ENCODE results near the gene TMEM200B. TPM values are rescaled to one million over a fixed set of nuclear protein-coding genes. Genes with fewer than 3 reads are reported as not detected.

Gene TMEM200B
- total and polyA plus RNA-seq, 2 of the 4 experiments (the other 2 are of a cell fraction), result 4.8 to 6.2 TPM

GRCh38 chr1:29125237-29125641, 1.5 kb upstream of the TMEM200B start:
- H2BK120ac ChIP-seq (ENCODE audit: low read depth, low read length), result peak overlapping the region; percentile 3
- peak overlapping the region; percentile 62 for H3K9ac ChIP-seq (ENCODE audit: low read depth, low read length)
- peak overlapping the region; percentile 97 for H2AFZ ChIP-seq (replicated peaks; ENCODE audit: low read length, poor library complexity)
- peak overlapping the region; percentile 71 for H4K91ac ChIP-seq (ENCODE audit: insufficient read depth, low read depth, low read length)
- peak overlapping the region; percentile 34 for H3K4ac ChIP-seq (ENCODE audit: low read depth, low read length)
- ChIA-PET CTCF (no interaction called here), POLR2A (ENCODE audit: unreplicated experiment) (no interaction called here)
- H4K20me1 ChIP-seq (ENCODE audit: insufficient read depth, low read length), result no peaks in the 10 kb centered on the region
- H3K4me1 ChIP-seq (ENCODE audit: control insufficient read depth, insufficient read depth, low read length), result peaks cover 15% of the 10 kb centered on the region
- no TSS peak for BruUV-seq (replicated peaks)
- H3K4me2 ChIP-seq (ENCODE audit: low read depth, low read length), result peak overlapping the region; percentile 76
- no peaks in the 10 kb centered on the region for H3K27me3 ChIP-seq (ENCODE audit: control insufficient read depth, insufficient read depth, low read length)
- no peak for ATAC-seq (ENCODE audit: low read depth)
- peak overlapping the region; percentile 54; the same call in 1 of the 2 replicates for H3K4me3 ChIP-seq (ENCODE audit: insufficient read depth, low read depth, low read length)
- in situ Hi-C loops (cut with MboI; ENCODE audit: low sequenced_read_pairs), result no loop called here
- 52% methylated on average over 14 of the region's 14 CpGs; no CpG with 5 or more reads in 1 of the 2 experiments for WGBS, 2 experiments (ENCODE audit: extremely low coverage in 2 of 2, insufficient read length in 1 of 2)
- H2BK15ac ChIP-seq (ENCODE audit: low read depth, low read length), result peak overlapping the region; percentile 22; the same call in 1 of the 3 replicates
- no peaks in the 10 kb centered on the region for H3K36me3 ChIP-seq (ENCODE audit: control insufficient read depth, insufficient read depth, low read length)
- H3K56ac ChIP-seq (ENCODE audit: extremely low read depth, insufficient read depth, low read length), result no peak overlapping the region
- H3K9me1 ChIP-seq (ENCODE audit: insufficient read depth, low read length), result no peaks in the 10 kb centered on the region
- no peak overlapping the region for H3K23ac ChIP-seq (ENCODE audit: low read depth, low read length)
- H3K27ac ChIP-seq (ENCODE audit: insufficient read depth, low read length), result peak overlapping the region; percentile 81
- peaks cover 0 to 9% of the 10 kb centered on the region in 2 experiments; a peak in 1 of 4 replicates for H3K79me1 ChIP-seq (ENCODE audit: low read depth in 1 of 2, low read length in 2 of 2)
- H3K14ac ChIP-seq (replicated peaks; ENCODE audit: low read depth, low read length), result peak overlapping the region; percentile 3; the same call in 1 of the 2 replicates
- no peaks in the 10 kb centered on the region for H3K9me3 ChIP-seq (ENCODE audit: control insufficient read depth, insufficient read depth, low read length)
- no peak for TF ChIP-seq BHLHE40 (IDR thresholded peaks at IDR 0.05; ENCODE audit: low read depth, low read length)
- TF ChIP-seq MAZ (IDR thresholded peaks at IDR 0.05; ENCODE audit: borderline replicate concordance, low read depth, low read length), result no peak
- no peak for TF ChIP-seq POLR2A (IDR thresholded peaks at IDR 0.05; ENCODE audit: low read depth, low read length)
- TF ChIP-seq SMC3 (IDR thresholded peaks at IDR 0.05; ENCODE audit: low read depth, low read length), result no peak
- no peak for TF ChIP-seq FOS (IDR thresholded peaks at IDR 0.05; ENCODE audit: low read depth, low read length)
- TF ChIP-seq CTCF (conservative IDR thresholded peaks at IDR 0.05; ENCODE audit: low read depth, low read length), result no peak
- TF ChIP-seq RCOR1 (IDR thresholded peaks at IDR 0.05; ENCODE audit: insufficient replicate concordance, low read length), result no peak
- TF ChIP-seq RFX5 (IDR thresholded peaks at IDR 0.05; ENCODE audit: low read depth, low read length), result no peak
- no peak for TF ChIP-seq MXI1 (IDR thresholded peaks at IDR 0.05; ENCODE audit: borderline replicate concordance, low read depth, low read length)
- no peak for TF ChIP-seq RAD21 (IDR thresholded peaks at IDR 0.05; ENCODE audit: low read length)
- no peak for TF ChIP-seq USF2 (IDR thresholded peaks at IDR 0.05; ENCODE audit: low read depth, low read length)
- TF ChIP-seq NFE2L2 (IDR thresholded peaks at IDR 0.05; ENCODE audit: low read depth, low read length), result no peak
- TF ChIP-seq CHD1 (IDR thresholded peaks at IDR 0.05; ENCODE audit: low read depth, low read length), result no peak
- TF ChIP-seq MAFK (IDR thresholded peaks at IDR 0.05; ENCODE audit: low read depth, low read length), result no peak
- TF ChIP-seq ELK1 (IDR thresholded peaks at IDR 0.05; ENCODE audit: borderline replicate concordance, low read depth, low read length), result no peak
- TF ChIP-seq CEBPB (IDR thresholded peaks at IDR 0.05; ENCODE audit: low read depth, low read length), result no peak
- dilution Hi-C loops (cut with HindIII; ENCODE audit: low sequenced_read_pairs, unreplicated experiment), result no loop called here
- intact Hi-C loops (cut with micrococcal nuclease), result loop anchor here (2.0 kb wide), 1 partner anchor 22 kb away; no protein-coding TSS in a partner anchor
- H2AK5ac ChIP-seq (ENCODE audit: low read depth, low read length), result peak overlapping the region; percentile 88
- peak overlapping the region; percentile 72 for H2AK9ac ChIP-seq (replicated peaks; ENCODE audit: low read depth, low read length, poor library complexity)
- H3K18ac ChIP-seq (ENCODE audit: low read depth, low read length), result peak overlapping the region; percentile 6; the same call in 1 of the 2 replicates
- H4K8ac ChIP-seq (ENCODE audit: low read depth in 2 of 2, low read length in 2 of 2), result peak overlapping the region; percentile 83 to 99
- no peak for DNase-seq
- no peak overlapping the region for H2BK20ac ChIP-seq (ENCODE audit: low read depth, low read length)
- H4K5ac ChIP-seq (ENCODE audit: low read depth, low read length), result peak overlapping the region; percentile 76
- H2BK5ac ChIP-seq (ENCODE audit: low read depth, low read length, poor library complexity, severe bottlenecking), result no peak overlapping the region

Measured in IMR-90 (cell line).